Pancreas (tissue), 10 donors: ENCODE results near the gene OSCAR. TPM values are rescaled to one million over a fixed set of nuclear protein-coding genes. Genes with fewer than 3 reads are reported as not detected.
A peak's percentile ranks its signal among the peaks of the same experiment; 100 is the strongest.

ENCODE experiments used
- ATAC-seq, 4 donors: fragments of 200-7000 bp; cut with Tn5 transposase; one replicate each; pipeline versions ENCODE4 v1.8.0 to v1.9.1; 2020; ENCODE audit warnings: mild to moderate bottlenecking in 4 of 4, moderate library complexity in 4 of 4
- DNase-seq, 6 donors: peaks; one replicate each; pipeline ENCODE4 v3.0.0-alpha.2; 2020
- FAIRE-seq: peaks from 2 replicates; lab custom pipeline; 2012; peaks lifted over from hg19 to GRCh38; lab: Jason Lieb, UNC
- H3K27ac ChIP-seq, 4 donors: fragments of 200-600 bp; sonication (generic); 1 replicate in 3 of 4; 2 replicates in 1 of 4; pipeline versions ENCODE4 v1.5.0 to v1.8.0; 2020
- H3K27me3 ChIP-seq, 4 donors: fragments of 200-600 bp; one replicate each; pipeline ENCODE4 v1.8.0; 2021
- H3K36me3 ChIP-seq, 3 donors: fragments of 200-600 bp; sonication (generic) in 1 of 3; one replicate each; pipeline versions ENCODE4 v1.5.0 to v1.8.0; 2020 to 2021
- H3K4me1 ChIP-seq, 3 donors: fragments of 200-600 bp; one replicate each; pipeline ENCODE4 v1.8.0; 2021
- H3K4me3 ChIP-seq, 4 donors: fragments of 200-600 bp; sonication (generic) in 2 of 4; one replicate each; pipeline versions ENCODE4 v1.5.0 to v1.8.0; 2020 to 2021
- H3K9me3 ChIP-seq, 4 donors: fragments of 200-600 bp; one replicate each; pipeline ENCODE4 v1.8.0; 2021
- CTCF ChIP-seq, 4 donors: fragments of 200-600 bp; sonication (generic) in 3 of 4; IDR thresholded peaks; one replicate each; pipeline versions ENCODE4 v1.5.0 to v1.8.0; 2021; ENCODE audit warnings: antibody characterized with exemption in 4 of 4
- WGBS, 2 donors: extraction: QIAGEN DNeasy Blood & Tissue Kit; methylation state at CpG; one replicate each; pipeline ENCODE4 v1.1.7; 2013; 5-methylcytosine and 5-hydroxymethylcytosine counted together
- intact Hi-C, 3 donors: fragments of 100-400 bp; cut with DNase I; formaldehyde crosslinking; loops; one replicate each; pipeline versions ENCODE4 v1.11.1 to v1.14.2; 2022
- polyA plus RNA-seq, 2 donors: library from polyadenylated mRNA; stranded (reverse); fragments of 200-250 nt; gene quantifications; one replicate each; pipeline ENCODE4 v1.2.3, GENCODE V29; 2013
- total RNA-seq, 6 donors: library from RNA; stranded (reverse); fragmentation: NEBNext Ultra II Directional in 4 of 6; extraction: Animal tissue kit (Norgen Biotek cat#: 25700) in 4 of 6; gene quantifications; one replicate each; pipeline versions ENCODE4 v1.2.1 to v1.2.4, GENCODE V29; 2021 to 2023
- donor health status: healthy with polysubstance abuse.
- donor health status: DM: no; HTN: no; CAD: no; lungs with moderate emphysema.
- donor health status: DM: no; HTN: no; CAD: no.
- donor health status: control.
- donor health status: control.
- donor health status: Bipolar disorder and iron deficiency.
- donor health status: DM: yes; HTN: yes; CAD: no.
- donor health status: DM: no; HTN: no; CAD: no.
- donor health status: DM: no; HTN: no; CAD: no.
- donor health status: DM: yes; HTN: yes; CAD: no.

Gene OSCAR
- total and polyA plus RNA-seq, 8 donors: 0.41 to 3.2 (median 1.0) TPM; not detected in 1

- Histone ChIP-seq H3K36me3 (peaks cover 9 to 62% (median 53%) of the 10 kb centered on the region in 3 donors), H3K9me3 (no peaks in the 10 kb centered on the region), H3K4me1 (peaks cover 0 to 4% (median 0%) of the 10 kb centered on the region in 3 donors), H3K4me3 (no peak overlapping the region), H3K27me3 (no peaks in the 10 kb centered on the region), H3K27ac (no peak overlapping the region)
- no peak for FAIRE-seq
- no peak for ATAC-seq
- WGBS, 2 donors: 91 to 92% methylated on average over 28 of the region's 28 CpGs
- intact Hi-C loops: no loop called here
- TF ChIP-seq CTCF (IDR thresholded peaks at IDR 0.05): no peak
- no peak for DNase-seq
Measured at GRCh38 chr19:54145541-54146158, 45.0 kb upstream of the OSCAR start.

- DNase-seq (no peak), ATAC-seq (no peak), FAIRE-seq (no peak)
- no peak for TF ChIP-seq CTCF (IDR thresholded peaks at IDR 0.05)
- Histone ChIP-seq H3K9me3 (no peaks in the 10 kb centered on the region), H3K36me3 (peaks cover 9 to 47% (median 33%) of the 10 kb centered on the region in 3 donors), H3K27ac (no peak overlapping the region), H3K4me1 (peaks cover 0 to 14% (median 0%) of the 10 kb centered on the region in 3 donors), H3K4me3 (no peak overlapping the region), H3K27me3 (no peaks in the 10 kb centered on the region)
- intact Hi-C loops: no loop called here
- WGBS, 2 donors: 79 to 81% methylated on average over 7 of the region's 7 CpGs
Measured at GRCh38 chr19:54142166-54142780, 41.7 kb upstream of the OSCAR start.

GRCh38 chr19:54141356-54141755 is 40.8 kb upstream of the OSCAR start:
- no peaks in the 10 kb centered on the region for H3K27me3 ChIP-seq
- H3K9me3 ChIP-seq: no peaks in the 10 kb centered on the region
- FAIRE-seq (no peak), ATAC-seq (no peak), DNase-seq (no peak)
- no peak overlapping the region for H3K27ac ChIP-seq
- intact Hi-C loops: no loop called here
- WGBS, 2 donors: 83 to 84% methylated on average over 3 of the region's 3 CpGs
- peaks cover 9 to 39% (median 25%) of the 10 kb centered on the region in 3 donors for H3K36me3 ChIP-seq
- H3K4me3 ChIP-seq: no peak overlapping the region
- H3K4me1 ChIP-seq: peaks cover 0 to 14% (median 0%) of the 10 kb centered on the region in 3 donors
- TF ChIP-seq CTCF (IDR thresholded peaks at IDR 0.05): no peak

- peak overlapping the region in 2 of 4 donors; percentile 90 to 92 for H3K27ac ChIP-seq
- no peak for TF ChIP-seq CTCF (IDR thresholded peaks at IDR 0.05)
- intact Hi-C loops: no loop called here
- peaks cover 0 to 20% (median 3%) of the 10 kb centered on the region in 3 donors for H3K4me1 ChIP-seq
- no peak for ATAC-seq
- peaks cover under 1 to 12% (median 4%) of the 10 kb centered on the region in 3 donors for H3K36me3 ChIP-seq
- 17 to 19% methylated on average over 28 to 30 of the region's 31 CpGs for WGBS, 2 donors
- H3K4me3 ChIP-seq: peak overlapping the region; percentile 98 to 100 (median 100)
- FAIRE-seq: no peak
- no peaks in the 10 kb centered on the region for H3K9me3 ChIP-seq
- DNase-seq: no peak
- no peaks in the 10 kb centered on the region for H3K27me3 ChIP-seq
Measured at GRCh38 chr19:54138489-54139256, 38.1 kb upstream of the OSCAR start.
